Activated CD8-positive, alpha-beta memory T cell treated with anti-CD3 and anti-CD28 coated beads, Interleukin-2, amount 50 U/mL, for 1 hour (primary cell): ENCODE results near the gene MGAT4B.

Experiments
- DNase-seq: peaks from one replicate; pipeline ENCODE4 v3.0.0-alpha.2; 2020; ENCODE audit errors: extremely low read depth

The MGAT4B gene

DNA sequence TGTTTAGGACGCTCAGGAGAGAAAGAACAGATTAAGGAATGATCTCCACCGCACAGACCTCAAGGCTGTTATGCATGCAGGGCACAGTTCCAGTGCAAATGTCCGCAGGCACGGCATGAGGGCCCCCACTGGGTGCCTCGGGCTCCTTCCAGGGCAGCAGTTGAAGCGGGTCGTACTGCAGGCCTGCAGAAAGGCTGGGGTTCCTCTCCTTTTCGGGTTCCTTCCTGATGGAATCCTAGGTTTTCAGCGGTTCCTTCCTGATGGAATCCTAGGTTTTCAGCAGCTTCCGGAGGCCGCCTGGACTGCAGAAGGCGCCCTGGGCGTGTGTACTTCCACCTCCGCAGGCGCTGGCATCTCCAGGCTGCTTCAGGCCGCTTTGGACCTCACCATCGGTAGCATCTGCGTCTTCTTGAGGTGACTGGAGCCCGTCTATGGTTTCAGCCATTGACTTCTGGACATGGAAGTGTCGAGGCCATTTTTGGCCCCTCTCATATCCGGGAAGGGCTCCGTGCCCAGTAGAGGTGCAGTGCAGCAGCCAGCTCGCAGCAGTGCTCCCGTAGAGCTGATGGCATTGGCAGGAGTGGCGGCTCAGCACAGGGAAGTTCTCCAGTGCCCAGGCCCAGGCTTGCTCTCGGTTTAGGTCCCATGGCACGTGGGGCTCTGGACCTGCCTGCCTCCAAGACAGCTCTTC lies 5.6 kb upstream of the MGAT4B start:
- DNase-seq = no peak

DNA sequence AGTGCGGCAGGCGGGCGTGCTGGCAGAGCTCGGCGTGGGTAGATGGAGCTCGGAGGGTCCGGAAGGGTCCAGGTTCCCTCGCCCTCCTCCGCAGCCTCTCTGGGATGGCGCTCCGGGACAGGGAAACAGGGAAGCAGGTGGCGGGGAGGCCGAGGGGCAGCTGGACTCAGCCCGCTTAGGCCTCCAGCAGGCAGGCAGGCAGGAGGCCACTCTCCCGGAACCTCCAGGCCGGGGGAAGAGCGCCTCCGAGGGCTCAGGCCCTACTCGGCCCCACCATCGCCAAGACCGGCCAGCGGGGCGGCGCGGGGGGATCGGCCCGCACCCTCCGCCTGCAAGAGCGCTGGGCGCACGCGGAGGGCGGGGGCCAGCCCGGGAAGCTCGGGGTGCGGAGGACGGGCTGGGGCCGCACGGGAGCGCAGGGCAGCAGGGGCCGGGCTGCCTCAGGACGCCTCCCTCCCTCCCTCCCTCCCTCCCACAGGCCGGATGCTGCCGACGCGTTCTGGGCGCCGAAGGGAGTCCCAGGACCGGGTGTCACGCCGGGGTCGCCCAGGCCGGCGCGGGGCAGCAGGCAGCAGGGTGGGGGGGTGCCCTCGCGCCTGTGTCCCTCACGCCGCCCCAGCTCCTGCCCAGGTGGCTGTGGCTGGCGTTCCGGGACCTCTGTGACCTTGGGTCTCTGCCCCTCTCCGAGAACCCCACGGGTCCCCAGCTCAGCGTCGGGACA lies 977 bp downstream of the MGAT4B start:
- DNase-seq = no peak

DNA sequence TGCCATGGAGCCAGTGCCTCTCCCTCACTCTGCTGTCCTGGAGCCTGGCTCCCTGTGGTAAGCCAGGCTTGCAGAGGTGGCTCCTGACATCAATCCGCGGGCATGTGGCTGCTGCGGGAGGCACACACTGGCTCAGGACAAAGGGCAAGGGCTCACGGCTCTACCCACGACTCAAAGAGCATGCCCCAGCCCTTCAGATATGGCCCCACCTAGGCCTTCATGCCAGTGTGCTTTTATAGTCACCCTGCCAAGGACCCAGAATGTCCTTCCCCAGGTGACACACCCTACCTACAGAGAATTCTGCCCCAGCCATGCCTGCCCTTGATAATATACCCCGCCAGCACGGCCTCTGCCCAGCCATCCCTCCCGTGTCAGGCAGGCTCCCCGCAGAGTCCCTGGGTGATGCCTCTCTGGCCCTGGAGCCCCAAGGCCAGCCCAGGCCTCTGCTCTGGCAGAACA lies 1.6 kb downstream of the MGAT4B start:
- no peak for DNase-seq

DNA sequence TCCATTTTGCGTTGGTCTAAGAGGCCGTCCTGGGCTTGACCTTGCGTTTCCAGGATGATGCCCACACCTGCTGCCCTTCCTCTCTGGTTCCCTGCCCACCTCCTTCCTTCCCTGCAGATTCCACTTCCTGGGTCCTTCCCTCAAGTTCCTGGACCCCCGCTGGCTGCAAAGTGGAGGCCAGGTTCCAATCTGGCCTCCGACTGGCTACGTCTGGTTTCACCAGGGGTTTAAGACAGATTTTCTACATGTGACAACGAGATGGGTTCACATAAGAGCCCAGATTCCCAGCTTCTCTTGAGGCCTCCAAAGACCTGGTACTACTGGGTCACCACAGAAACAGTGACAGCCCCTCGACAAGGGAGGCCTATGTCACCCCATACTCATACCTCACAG lies 2.1 kb downstream of the MGAT4B start:
- no peak for DNase-seq

DNA sequence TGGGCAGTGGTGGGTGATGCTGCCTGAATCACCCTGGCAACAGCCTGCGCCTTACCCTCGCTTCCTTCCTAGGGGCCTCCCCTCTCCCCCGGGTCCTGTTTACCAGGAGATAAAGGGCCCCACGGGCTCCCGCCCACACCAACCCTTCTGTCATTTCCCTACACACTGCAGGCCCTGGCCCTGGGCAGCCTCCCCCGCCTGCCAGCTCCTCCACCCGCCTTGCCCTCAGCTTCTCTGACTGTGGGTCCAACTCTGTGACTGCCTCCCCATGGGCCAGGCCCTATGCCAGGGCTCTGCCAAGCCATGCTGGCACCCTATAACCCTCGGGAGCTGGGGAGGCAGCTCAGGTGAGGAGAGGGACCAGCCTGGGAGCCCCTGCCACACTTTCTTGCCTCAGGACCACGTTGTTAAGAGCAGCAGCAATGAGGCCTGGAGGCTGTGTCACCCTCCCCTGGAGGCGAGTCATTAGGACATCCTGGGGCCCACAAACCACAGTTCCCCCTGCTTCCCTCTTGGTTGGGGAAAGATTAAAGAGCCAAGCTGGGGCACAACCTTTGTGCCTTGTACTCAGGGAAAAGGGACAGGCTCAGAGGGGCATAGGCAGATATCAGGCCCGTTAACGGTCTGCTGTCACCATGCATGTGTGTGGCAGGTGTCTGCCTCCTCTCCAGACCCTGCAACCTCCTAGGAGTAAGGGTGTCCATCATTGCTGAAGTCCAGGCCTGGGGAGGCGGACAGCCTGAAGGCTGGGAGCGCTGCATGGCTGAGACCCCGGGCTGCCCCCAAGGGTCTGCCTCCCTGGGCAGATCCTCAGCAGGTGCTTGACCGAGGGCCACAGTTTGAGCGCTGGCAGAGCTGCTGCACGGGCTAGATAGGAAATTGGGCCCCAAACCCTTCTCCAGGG lies 2.8 kb downstream of the MGAT4B start:
- no peak for DNase-seq

DNA sequence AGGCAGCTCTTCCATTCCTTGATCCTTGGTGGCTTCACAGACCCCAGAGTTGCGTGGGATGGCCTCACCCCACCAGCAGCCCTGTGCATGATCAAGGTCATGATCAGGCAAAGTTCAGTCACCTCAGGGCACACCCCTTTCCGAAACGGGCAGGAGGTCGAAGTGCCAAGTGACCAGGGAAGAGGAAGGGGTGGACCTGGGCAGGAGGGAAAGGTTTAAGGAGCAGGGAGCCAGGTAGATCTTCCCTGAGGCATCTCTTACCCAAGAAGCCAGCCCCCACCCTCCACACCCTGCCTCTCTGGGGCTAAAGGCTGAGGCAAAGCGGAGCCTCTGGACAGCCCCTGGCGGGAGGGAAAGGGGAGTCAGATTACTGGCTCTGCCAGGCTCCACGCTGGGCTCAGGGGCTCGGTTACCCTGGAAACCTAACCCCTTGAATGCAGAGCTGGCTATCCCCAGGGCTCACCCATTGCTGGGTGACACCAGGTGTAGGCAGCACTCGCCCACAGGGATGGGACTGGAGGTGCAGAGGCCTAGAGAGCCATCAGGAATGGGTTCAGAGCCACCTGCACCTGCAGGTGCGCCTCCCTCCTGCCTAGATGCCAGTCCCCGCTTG lies 3.6 kb downstream of the MGAT4B start:
- no peak for DNase-seq

DNA sequence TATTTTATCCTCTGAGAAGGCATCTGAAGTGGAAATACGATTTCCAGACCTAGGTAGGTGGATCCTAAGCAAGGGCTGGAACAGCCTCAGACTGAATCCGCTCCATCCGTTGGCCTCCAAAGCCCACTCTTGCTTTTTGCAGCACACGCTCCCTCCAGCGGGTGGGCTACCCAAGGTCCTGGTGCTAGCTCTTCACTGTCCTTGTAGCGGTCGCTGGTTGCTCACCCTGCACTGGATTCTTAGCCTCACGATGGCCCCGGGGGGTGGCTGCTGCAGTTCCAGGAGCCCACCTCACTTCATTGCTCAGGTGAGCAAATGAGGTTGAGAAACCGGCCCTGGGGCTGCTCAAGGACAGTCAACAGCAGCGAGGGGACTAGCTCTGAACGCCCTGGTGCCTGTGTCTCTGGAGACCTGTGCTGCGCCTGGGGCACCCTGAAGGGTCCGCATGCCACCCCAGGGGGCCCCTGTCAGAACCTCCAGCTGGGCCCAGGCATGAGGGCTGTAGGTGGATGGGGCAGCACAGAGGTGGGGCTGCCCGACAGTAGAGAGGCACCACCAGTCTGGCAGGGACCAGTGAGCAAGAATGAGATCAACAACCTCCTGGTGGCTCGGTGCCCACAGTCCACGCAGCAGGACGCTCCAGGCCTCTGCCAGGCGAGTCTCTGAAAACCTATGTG lies 4.3 kb downstream of the MGAT4B start:
- no peak for DNase-seq

DNA sequence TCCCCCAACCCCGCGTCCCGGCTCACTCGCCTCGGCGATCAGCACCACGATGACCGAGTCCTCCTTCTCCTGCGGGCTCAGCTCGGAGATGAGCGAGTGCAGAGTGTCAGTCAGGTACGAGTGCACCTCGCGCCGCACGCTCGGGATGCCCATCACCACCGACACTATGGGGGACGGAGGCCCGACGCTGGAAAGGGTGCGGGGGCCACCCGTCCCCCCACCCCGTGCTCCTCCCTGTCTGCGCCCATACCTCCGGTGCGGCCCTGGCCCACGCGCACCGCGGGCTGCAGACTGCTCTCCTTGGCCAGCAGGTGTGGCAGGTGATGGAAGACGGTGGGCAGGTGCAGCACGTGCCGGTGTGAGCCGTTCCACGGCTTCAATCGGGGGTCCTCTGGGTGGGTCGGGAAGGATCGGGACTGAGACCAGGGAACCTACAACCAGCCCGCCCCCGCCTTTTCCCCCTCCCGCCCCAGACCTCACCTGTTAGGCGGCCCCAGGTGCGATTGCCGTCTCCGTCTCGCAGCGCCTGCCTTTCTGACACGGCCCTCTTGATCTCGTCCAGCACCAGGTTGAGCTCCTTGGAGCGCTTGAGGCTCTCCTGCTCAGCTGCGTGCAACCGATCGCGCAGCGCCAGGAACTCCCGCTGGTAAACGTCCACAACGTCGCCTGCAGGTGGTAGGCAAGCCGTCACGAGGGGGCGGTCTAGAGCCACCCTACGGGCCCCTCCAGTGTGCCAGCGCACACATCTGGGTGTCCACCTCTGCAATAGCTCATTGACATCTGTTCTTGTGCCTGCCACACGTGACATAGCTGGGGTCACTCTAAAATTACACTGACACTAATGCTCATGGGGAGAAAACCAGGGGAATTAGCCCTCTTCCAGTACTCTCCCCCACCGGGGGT lies 5.1 kb downstream of the MGAT4B start:
- DNase-seq = no peak

DNA sequence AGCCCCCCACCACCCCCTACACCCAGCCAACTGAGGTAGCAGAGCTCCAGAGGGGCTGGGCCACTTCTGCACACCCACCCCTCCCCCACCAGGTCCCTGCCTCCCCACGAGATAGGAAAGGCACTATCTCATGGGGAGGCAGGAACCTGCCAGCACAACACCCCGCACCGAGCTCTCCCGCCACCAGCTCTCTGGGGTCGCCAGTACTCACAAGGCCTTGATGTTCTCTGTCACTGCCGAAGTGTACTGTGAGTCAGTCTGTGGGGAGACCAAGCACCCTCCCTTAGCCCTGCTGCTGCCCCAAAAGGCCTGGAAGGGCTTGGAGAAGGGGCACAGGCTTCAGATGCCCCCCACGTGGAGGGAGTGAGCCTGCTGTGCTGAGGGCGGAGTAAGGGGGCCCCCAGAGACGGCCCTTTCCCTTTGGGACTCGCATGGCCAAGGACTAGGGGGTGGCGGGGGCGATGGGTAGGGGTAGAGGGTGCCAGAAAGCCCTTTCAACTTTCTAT lies 5.9 kb downstream of the MGAT4B start:
- DNase-seq = no peak

DNA sequence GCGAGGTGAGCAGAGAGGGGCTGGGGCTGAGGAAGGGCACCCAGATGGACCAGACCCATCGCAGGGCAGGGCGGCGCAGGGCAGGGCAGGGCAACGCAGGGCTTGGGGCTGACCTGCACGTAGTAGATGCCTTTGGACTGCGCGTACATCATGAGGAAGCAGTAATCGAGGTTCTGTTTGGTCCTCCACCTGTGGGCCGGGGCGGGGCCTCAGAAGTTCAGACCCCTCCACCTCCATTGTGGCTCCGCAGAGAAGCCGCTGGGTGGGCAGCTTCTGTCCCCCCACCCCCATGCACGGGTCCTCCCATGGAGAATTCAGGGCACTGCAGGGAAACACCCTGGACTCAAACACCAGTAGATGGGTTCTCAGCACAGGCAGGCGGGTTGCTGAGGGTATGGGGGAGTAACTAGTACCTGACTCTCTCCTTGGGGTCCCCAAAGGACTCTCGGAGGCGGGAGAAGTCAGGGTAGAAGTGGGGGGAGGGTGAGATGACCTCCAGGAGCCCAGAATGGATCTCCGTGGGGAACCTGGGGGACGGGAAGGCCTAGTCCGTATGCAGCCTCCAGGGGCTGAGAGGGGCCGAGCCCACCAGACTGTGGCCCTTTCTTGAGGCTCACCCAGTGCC lies 6.5 kb downstream of the MGAT4B start:
- no peak for DNase-seq

DNA sequence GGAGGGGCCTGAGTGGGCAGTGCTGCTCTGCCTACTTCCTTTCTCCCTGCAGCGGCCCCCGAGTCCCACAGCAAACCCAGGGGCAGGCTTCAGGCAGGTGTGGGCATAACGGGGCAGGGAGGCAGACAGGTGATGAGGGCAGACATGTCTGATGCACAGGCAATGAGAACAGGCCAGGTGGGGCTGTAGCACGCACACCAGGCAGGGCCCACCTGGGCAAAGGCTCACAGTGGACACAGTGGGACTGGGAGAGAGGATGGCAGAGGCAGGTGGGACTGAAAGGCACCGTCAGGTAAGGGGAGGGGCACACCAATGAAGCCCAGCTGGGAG lies 7.1 kb downstream of the MGAT4B start:
- no peak for DNase-seq

DNA sequence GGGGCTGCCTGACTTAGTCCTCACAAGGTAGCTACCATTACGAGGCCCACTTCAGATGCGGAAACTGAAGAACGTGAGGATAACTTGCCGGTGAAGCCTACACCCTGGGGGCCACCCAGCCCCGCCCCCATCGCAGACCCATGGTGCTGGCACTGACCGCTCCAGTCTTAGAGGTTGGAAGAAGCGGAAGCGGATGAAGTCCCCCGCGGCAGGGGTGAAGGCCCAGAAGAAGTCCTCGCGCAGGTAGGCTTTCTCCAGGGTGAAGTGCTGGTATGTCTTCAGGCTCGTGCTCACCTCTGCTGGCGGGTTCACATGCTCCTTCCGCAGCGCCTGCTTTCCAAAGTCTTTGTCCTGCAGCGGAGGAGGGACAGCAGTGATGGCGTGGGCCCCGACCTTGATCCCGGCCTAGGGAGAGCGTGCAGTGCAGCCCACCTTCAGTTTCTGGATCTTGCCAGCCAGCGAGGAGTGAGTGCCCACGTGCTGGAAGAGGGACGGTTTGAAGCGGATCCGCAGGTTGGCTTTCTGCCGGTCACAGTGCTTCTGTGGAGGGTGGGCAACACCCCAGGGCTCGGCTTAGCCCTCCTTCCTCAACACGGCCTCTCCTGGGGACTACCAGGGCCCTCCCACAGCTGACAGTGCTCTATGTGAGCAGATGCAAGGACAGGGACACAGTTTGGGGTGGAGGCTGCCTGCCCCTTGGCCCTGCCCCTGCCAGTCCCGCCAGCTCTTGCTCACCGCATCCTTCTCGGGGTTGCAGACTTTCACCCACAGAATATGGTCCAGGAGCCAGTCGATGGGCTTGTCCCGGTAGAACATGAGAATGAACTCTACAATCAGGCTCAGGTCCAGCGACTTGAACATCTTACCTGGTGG lies 7.7 kb downstream of the MGAT4B start:
- no peak for DNase-seq

DNA sequence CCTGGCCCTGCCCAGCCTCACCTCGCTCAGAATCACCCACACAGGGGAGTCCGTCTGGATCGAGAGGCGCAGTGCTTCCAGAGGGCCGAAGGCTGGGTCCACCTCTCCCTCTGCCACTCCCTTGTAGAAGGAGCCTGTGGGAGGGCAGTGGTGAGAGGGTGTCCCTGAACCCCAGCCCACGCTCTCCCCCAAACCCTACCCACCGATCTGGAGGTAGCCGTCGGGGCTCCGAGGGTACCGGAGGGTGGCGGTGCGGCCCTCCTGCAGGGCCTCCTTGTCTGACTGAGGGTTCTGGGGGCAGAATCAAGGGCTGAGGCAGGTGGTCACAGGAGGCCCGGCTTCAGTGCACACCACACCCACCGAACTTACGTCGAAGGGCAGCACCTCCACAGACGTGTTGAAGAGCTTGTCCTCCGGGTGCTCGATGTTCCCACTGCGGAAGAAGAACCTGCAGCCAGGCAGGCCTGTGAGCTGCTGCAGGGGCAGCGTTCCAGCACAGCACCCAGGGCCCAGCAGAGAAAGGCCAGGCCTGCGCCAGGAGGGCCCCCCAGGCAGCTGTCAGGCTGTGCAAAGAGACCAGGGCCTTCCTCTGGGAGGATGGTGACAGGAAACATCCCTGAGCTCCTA lies 8.4 kb downstream of the MGAT4B start:
- no peak for DNase-seq

DNA sequence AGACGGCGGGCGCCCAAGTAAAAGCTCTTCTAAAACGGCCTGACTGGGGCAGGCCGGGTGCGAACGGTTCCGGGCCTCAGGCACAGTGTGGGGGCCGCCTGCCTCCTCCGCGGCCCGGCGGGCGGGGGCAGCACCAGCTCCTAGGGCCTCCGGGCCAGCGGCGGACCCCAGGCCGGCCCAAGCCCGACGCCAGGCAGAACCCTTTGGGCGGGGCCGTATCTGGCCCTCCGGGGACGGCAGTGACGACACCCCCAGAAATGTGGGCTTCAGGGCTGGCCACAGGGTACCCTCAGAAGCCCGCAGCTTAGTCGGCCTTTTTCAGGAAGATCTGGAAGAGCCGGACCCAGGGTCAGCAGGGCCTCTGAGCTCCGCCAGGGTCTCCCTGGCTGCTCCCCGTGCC lies 8.9 kb downstream of the MGAT4B start:
- DNase-seq = no peak

DNA sequence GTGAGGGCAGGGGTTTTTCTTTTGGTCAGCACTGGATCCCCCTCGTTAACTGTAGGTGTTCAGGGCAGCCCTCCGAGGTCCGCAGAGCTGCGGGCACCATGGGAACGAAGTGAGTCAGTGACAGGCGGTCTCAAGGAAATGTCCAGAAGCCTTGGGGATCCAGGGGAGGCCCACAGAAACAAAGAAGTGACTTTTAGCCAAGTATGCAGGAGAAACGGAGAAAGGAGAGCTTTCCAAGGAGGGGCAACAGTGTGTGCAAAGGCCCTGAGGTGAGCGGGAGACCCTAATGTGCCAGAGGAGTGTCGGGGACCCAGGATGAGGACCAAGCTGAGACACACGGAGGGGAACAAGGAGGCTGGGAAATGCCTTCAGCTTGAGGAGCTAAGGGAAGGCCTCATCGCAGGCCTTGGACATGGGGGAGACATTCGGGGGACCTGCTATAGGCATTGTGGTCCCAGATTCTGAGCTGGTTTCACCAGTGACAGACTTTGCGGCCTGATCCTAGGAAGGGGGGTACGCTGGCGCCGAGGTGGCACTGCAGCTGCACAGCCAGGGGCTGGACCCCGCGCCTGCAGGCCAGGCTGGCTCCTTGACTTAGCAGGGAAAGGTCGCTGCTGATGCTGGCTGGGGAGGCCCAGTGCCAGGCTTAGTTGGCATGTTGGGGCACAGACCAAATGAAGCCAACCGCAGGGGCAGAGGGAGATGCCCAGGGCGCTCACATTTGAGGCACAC lies 9.6 kb downstream of the MGAT4B start:
- no peak for DNase-seq

DNA sequence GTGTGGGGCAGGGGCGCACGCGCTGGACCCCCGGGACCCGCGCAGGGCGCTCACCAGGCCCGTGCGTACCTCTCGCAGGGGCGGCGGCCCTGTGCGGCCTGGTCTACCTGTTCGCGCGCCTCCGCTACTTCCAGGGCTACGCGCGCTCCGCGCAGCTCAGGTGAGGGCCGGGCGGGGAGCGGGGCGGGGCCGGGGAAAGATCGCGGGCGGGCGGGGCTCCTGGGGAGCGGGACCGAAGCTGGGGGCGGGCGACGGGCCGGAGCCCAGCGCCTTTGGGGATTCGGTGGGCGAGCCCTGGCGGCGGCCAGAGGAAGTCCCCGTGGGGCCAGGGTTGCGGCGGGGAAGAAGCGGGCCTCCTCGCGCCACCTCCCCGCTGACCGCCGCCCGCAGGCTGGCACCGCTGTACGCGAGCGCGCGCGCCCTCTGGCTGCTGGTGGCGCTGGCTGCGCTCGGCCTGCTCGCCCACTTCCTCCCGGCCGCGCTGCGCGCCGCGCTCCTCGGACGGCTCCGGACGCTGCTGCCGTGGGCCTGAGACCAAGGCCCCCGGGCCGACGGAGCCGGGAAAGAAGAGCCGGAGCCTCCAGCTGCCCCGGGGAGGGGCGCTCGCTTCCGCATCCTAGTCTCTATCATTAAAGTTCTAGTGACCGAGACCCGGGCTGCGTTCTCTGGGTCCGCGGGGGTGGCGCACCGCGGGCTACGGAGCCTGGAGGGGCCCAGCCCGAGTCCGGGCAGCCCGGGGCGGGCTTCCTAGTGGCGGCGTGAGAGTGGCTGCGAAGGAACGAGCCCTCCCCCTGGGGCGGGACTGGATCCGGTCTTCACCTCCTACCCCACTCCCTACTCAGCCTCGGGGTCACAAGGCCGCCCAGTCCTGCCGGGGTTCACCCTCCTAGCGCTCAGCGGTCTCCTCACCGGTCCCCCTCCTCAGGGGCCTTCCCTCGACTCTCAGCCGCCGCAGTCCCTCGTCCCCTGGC lies 10.5 kb downstream of the MGAT4B start:
- DNase-seq = no peak
